ENCODE results near the gene ZNF80.

- TF ChIP-seq CTCF (IDR thresholded peaks at IDR 0.05) = no peak
- no peak for TF ChIP-seq EZH2 (IDR thresholded peaks at IDR 0.05)
Measured at GRCh38 chr3:114253505-114253904, 16.1 kb upstream of the ZNF80 start.

Data from neural progenitor cell (in vitro differentiated cells).